Measurements from ENCODE around the gene DIS3L.
"Not testable (repeated sequence)": the region's sequence is repeated elsewhere in the genome, so short reads cannot be mapped to it uniquely, and the experiment has no call there.

Gene DIS3L

DNA sequence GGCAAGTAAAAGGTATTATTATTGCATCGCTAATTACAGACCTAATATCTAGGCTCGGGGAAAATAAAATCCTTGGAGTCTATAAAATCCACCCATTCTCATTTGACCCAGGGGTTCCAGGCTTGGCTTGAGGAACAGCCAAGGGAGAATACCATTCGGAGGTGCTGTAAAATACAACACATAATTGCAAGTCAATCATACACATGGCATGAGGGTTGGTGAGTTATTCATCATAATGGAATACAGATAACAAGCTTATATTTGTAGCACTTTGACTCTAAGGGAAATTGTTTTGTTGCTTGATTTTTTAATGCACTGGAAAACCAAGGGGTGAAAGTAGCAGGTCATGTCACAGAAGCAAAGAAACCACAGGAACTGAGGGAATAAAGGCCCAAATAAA is 16.8 kb upstream of the DIS3L start:
- DNase-seq (ENCODE audit: low read depth in 1 of 2, low spot score in 1 of 2), result no peak

DNA sequence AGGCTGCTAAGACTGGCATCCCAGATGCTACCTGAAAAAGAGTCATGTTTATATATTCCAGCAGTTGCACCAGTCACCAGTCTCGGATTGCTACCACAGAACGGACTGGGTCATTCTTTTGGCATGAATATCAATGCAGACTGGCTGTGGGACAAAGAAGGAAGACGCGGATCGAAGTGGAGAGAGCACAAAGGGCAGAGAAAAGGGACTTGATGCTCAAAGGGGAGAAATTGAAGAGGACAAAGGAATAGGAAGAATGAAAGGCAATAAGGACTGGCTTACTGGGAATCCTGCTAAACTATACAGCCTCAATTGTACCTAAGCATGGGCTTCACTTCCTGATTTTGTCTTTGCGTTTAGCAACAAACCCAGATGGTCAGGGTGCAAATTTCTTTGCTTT is 15.3 kb upstream of the DIS3L start:
- no peak for DNase-seq (ENCODE audit: low read depth in 1 of 2, low spot score in 1 of 2)

GRCh38 chr15:66278671-66279070 is 14.7 kb upstream of the DIS3L start:
- DNase-seq (ENCODE audit: low read depth in 1 of 2, low spot score in 1 of 2), result no peak

- DNase-seq (ENCODE audit: low read depth in 1 of 2, low spot score in 1 of 2), result no peak
Measured at GRCh38 chr15:66284271-66284670, 9.1 kb upstream of the DIS3L start.

DNA sequence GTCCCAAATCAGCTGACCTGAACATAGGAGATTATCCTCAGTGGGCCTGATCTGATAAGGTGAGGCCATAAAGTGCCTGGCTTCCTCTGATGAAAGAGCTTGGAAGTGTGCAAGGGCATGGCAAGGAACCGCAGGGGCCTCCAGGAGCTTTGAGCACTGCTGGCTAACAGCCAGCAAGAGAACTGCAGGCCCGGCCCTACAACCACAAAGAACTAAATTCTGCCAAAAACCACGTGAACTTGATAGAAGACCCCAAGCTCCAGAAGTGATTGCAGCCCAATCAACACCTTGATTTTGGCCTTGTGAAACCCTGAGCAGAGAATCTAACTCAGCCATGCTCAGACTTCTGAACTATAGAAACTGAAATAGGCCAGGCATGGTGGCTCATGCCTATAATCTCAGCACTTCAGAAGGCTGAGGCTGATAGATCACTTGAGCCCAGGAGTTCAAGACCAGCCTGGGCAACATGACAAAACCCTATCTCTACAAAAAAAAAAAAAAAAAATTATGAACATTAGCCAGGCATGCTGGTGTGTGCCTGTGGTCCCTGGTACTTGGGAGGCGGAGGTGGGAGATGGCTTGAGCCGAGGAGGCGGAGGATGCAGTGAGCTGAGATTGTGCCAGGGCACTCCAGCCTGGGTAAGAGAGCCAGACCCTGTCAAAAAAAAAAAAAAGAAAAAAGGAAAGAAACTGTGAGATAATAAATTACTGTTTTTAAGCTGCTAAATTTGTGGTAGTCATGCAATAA is 7.7 kb upstream of the DIS3L start:
- DNase-seq (ENCODE audit: low read depth in 1 of 2, low spot score in 1 of 2), result no peak

- no peak for DNase-seq (ENCODE audit: low read depth in 1 of 2, low spot score in 1 of 2)
Measured at GRCh38 chr15:66287461-66288057, 5.8 kb upstream of the DIS3L start.

DNA sequence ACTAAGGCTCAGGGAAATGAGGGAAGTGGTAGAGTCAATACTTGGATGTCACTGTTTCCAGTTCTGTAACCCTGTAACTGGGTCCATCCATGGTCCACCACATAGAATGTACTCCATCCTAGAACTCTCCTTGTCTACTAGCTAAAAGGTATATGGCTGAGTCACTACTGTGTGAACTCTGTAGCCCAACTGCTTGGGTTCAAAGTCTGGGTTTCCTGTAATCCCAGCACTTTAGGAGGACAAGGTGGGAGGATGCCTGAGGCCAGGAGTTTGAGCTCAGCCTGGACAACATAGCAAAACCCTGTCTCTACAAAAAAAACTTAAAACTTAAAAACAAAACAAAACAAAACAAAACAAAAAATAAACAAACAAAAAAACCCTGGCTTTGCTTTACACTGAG is 5.3 kb upstream of the DIS3L start:
- DNase-seq (ENCODE audit: low read depth in 1 of 2, low spot score in 1 of 2), result no peak

- DNase-seq (ENCODE audit: low read depth in 1 of 2, low spot score in 1 of 2), result no peak
Measured at GRCh38 chr15:66288551-66289185, 4.7 kb upstream of the DIS3L start.

DNA sequence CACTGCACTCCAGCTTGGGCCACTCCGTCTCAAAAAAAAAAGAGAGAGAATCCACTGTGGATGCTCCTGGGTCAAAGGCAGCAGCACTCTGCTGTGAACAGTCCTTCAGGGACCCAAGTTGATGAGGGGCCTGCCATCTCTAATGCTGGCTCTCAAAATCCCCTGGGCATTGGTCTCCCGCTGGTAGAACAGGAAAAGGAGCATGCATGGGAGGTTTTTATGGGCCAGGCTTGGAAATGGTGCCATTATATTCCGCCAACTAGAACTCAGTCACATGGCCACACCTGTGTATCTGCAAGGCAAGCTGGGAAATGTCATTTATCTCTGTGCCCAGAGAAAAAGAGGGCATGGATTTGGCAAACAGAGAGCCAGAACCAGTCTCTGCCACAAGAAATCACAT is 3.4 kb upstream of the DIS3L start:
- no peak for DNase-seq (ENCODE audit: low read depth in 1 of 2, low spot score in 1 of 2)

- DNase-seq (ENCODE audit: low read depth in 1 of 2, low spot score in 1 of 2), result no peak
Measured at GRCh38 chr15:66290518-66290917, 2.9 kb upstream of the DIS3L start.

- no peak for DNase-seq (ENCODE audit: low read depth in 1 of 2, low spot score in 1 of 2)
Measured at GRCh38 chr15:66291816-66292570, 1.4 kb upstream of the DIS3L start.

DNA sequence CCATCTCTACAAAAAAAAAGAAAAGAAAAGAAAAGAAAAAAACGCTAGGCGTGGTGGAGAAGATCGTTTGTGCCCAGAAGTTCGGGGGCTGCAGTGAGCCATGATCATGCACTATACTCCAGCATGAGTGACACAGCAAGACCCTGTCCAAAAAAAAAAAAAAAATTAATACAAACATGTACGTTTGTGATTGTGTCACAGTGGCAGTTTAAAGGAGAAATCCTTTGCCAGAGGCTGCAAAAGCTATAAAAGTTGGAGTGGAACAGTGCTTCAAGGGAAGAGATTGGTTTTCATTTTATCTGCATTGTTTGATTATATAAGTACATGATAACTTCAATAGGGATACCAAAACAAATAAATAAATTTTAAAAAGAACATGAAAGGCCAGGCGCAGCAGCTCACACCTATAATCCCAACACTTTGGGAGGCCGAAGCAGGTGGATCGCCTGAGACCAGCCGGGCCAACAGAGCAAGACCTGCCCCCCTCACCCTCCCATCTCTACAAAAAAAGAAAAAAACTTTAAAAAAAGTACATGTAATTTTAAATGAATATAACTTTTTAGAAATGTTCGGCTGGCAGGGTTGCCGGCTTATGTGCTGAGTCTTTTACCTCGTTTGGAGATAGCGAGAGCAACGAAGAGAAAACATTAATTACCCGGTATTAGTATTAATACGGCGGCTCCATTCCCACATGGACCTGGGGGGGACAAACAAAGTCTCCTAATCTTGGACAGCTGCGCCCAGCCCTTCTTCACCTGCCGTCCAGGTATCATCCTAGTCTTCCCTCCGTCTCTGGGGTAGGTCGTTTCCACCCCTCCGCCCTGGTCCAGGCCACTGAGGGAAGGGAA is 573 bp upstream of the DIS3L start:
- DNase-seq (ENCODE audit: low read depth in 1 of 2, low spot score in 1 of 2), result no peak

DNA sequence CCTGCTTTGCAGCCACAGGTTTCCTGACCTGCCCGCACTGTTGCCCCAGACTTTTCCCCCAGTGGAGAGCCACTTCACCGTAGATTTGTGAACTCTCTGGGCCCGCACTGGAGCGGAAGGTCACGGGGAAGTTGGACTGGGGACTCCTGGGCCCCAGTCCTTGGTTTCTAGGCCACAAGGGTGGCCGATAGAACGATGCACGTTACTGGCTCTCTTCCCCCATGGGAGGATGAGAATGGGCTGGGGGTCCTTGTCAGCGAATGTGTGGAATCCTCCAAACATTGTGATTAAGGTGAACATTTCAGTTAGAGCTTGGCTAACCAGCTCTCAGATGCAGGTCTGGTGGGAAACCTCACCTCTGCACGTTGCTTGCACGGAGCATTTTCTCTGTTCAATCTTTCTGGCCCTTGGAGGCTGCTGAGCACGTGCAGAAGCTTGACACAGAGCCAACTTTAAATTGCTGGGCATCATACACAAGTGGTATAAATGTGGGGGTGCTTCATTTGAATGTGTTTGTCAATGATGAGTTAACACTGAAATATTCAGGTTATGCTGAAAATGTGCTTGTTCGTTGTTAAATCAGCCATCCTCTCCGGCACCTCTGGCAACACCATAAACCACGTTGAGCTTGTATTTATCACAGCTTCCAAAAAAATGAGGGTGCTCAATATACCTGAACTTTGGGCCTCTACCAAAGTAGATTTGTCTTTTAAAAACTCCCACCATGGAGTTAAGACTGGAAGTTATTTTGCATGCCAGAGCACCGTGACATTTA is 976 bp downstream of the DIS3L start:
- DNase-seq (ENCODE audit: low read depth in 1 of 2, low spot score in 1 of 2), result peak in 1 of 2 donors; percentile 2

DNA sequence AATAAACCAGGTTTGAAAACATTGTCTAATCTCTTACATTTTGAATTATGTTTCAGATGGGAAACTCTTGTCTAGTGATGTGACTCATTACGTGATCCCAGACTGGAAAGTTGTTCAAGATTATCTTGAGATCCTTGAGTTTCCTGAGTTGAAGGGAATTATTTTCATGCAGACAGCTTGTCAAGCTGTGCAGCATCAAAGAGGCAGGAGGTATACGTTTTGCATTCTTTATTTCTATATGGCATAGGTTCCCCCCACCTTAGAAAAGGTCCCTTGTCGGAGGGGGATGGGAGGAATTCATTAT is 1.5 kb downstream of the DIS3L start:
- DNase-seq (ENCODE audit: low read depth in 1 of 2, low spot score in 1 of 2), result no peak

DNA sequence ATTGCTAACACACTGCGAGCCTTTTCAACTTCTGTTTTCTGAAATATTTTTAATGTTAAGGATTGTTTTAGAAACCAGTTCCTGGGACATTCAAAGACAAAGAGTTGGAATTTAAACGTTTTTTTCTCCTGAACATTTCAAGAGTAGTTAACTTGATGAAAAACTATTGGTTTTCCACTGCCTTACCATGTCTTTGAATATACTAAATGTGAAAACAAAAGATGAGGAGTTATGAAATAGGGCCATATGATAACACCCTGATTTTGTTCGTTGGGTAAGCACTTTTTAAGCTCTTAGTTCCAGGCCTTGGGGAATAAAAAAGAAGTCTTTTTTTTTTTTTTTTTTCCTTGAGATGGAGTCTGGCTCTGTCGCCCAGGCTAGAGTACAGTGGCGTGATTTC is 2.8 kb downstream of the DIS3L start:
- no peak for DNase-seq (ENCODE audit: low read depth in 1 of 2, low spot score in 1 of 2)

DNA sequence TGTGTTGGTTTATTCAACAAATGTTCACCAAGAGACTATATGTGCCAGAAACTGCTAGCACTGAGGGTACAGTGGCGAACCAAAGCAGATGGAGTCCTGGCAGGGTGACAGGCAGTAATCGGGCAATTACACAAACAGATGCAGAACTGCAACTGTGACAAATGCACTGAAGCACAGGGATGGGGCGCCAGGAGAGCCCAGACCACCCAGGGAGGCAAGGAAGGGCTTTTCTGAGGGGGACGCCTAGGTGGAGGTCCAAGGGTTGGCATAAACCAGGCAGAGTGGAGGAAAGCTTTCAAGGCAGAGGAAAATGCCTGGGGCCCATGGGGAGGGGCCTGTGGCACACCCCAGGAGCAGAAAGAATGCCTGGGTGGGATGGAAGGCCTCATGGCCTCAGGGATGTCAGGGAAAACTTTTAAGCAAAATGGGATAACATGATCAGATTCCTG is 5.5 kb downstream of the DIS3L start:
- DNase-seq (ENCODE audit: low read depth in 1 of 2, low spot score in 1 of 2), result no peak

DNA sequence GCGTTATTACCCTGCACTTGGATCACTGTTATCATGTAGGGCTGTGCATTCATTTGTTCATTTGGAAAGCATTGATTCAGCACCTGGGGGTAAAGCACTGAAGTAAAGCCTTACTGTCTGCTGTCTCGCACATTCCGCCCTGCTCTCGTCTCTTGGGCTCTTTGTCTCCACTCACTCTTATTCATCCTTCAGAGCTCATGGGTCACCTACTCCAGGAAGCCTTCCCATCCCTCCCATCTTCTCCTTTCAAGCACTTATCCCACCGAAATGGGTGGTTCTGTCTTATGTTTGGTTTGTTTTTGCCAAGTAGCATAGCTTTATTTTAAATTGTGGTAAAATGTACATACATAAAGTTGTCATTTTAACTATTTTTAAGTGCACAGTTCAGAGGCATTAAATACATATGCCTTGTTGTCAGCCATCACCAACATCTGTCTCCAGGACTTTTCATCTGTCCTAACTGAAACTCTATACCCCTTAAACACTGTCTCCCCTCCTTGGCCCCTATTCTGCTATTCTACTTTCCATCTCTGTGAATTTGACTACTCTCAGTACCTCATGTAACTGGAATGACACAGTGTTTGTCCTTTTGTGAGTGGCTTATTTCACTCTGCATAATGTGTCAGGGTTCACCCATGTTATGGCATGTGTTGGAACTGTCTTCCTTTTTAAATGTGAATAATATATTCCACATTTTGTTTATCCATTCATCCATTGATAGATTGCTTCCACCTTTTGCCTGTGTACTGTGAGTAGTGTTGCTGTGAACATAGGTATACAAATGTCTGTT is 9.3 kb downstream of the DIS3L start:
- no peak for DNase-seq (ENCODE audit: low read depth in 1 of 2, low spot score in 1 of 2)

DNA sequence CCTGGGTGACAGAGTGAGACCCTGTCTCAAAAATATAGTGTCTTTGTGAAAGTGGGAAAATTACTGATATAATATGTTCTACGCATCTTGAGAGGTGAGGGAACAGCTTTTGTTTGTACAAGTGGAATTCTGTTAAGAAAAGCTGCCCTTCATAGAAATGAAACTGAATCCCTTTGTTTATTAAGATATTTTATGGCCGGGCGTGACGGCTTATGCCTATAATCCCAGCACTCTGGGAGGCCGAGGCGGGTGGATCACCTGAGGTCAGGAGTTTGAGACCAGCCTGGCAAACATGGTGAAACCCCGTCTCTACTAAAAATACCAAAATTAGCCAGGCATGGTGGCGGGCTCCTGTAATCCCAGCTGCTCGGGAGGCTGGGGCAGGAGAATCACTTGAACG is 11.1 kb downstream of the DIS3L start:
- not testable (repeated sequence) for DNase-seq (ENCODE audit: low read depth in 1 of 2, low spot score in 1 of 2)

- DNase-seq (ENCODE audit: low read depth in 1 of 2, low spot score in 1 of 2), result no peak
Measured at GRCh38 chr15:66306381-66306780, 13.0 kb downstream of the DIS3L start.

DNA sequence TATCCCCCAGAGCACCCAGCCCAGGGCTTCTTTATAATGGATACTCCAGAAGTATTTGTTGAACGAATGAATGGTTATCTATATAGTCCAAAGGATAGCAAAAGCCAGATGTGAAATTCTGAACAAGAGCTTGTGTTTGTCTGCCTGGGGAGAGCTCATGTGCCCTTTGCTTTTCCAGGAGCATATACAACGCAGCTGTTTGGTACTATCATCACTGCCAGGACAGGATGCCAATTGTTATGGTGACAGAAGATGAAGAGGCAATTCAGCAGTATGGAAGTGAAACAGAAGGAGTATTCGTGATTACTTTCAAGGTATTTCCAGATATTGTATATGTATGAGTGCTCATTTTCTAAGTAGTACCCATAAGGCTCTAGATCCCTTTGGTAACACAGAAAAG is 15.2 kb downstream of the DIS3L start:
- DNase-seq (ENCODE audit: low read depth in 1 of 2, low spot score in 1 of 2), result no peak

All from stimulated activated CD4-positive, alpha-beta T cell treated with anti-CD3 and anti-CD28 coated beads, Interleukin-15, amount 100 ng/mL, for 1 hour (primary cell).